Testis (tissue), 5 donors: ENCODE measurements around the gene FRMD4B. TPM values are rescaled to one million over a fixed set of nuclear protein-coding genes. Genes with fewer than 3 reads are reported as not detected.
A peak's percentile ranks its signal among the peaks of the same experiment; 100 is the strongest.

Experiments used
- DNase-seq: peaks from one replicate; pipeline ENCODE4 v3.0.0-alpha.2; 2019
- H3K27ac ChIP-seq, 2 donors: fragments of 200-600 bp; sonication (generic); one replicate each; pipeline ENCODE4 v1.5.1; 2019
- H3K27me3 ChIP-seq: fragments of 200-600 bp; sonication (generic); one replicate; pipeline ENCODE4 v1.5.1; 2019
- H3K36me3 ChIP-seq: fragments of 200-600 bp; sonication (generic); one replicate; pipeline ENCODE4 v1.5.1; 2017; ENCODE audit warnings: low read depth; ENCODE audit errors: missing control alignments
- H3K4me1 ChIP-seq: fragments of 200-600 bp; sonication (generic); one replicate; pipeline ENCODE4 v1.5.1; 2019
- H3K4me3 ChIP-seq, 2 donors: fragments of 200-600 bp; sonication (generic); one replicate each; pipeline ENCODE4 v1.5.1; 2017 to 2019
- H3K9me3 ChIP-seq: fragments of 200-600 bp; sonication (generic); one replicate; pipeline ENCODE4 v1.5.1; 2017
- CTCF ChIP-seq, 3 experiments: fragments of 450-650 bp in 2 of 3; fragments of 200-600 bp in 1 of 3; sonication (generic) in 1 of 3; IDR thresholded peaks; one replicate each; pipeline ENCODE4 v1.5.1; 2016 to 2019; ENCODE audit warnings: antibody characterized with exemption in 3 of 3, mild to moderate bottlenecking in 2 of 3, moderate library complexity in 1 of 3
- POLR2A ChIP-seq: fragments of 450-650 bp; IDR thresholded peaks from one replicate; pipeline ENCODE4 v1.6.1; 2017; ENCODE audit warnings: antibody characterized with exemption, mild to moderate bottlenecking, moderate library complexity
- WGBS, 2 donors: methylation state at CpG; one replicate each; pipeline ENCODE4 v1.1.5; 2018; 5-methylcytosine and 5-hydroxymethylcytosine counted together
- intact Hi-C: fragments of 100-400 bp; cut with DNase I; formaldehyde crosslinking; loops from one replicate; pipeline ENCODE4 v1.15.1; 2023; ENCODE audit warnings: low total_unique reads
- long read RNA-seq, 2 donors: transcript quantifications; one replicate each; lab custom pipeline, GENCODE V29; 2026
- polyA plus RNA-seq: library from polyadenylated mRNA; stranded (reverse); fragments of 350-450 nt; fragmentation: Illumina TruSeq; extraction: RNeasy Lipid Tissue Mini Kit (QIAGEN cat#74804); gene quantifications from one replicate; pipeline ENCODE4 v1.2.3, GENCODE V29; 2014; ENCODE audit warnings: low read depth, low replicate concordance; ENCODE audit not compliant: insufficient read depth
- total RNA-seq, 2 donors: library from RNA; depleted of rRNA; stranded (reverse); fragments of >200 nt; gene quantifications; one replicate each; pipeline ENCODE4 v1.2.3, GENCODE V29; 2016

The FRMD4B gene
- total RNA-seq = 10 to 100 TPM; 13.7 to 17.8 TPM
- 10.2 TPM for polyA plus RNA-seq
- long read RNA-seq, donor 1, partial matches to known transcripts = 7 of 7 reads
- long read RNA-seq, donor 1, other reads (novel, unspliced or antisense) = 0 of 7 reads
- long read RNA-seq, donor 2, partial matches to known transcripts = 0 of 1 reads
- long read RNA-seq, donor 2, other reads (novel, unspliced or antisense) = 0 of 1 reads

GRCh38 chr3:69385723-69386555 lies at the start of gene FRMD4B:
TSS of gene FRMD4B (minus strand) at chr3:69386088. CDS start at chr3:69385989, 99 bp downstream.
- intact Hi-C loops = no loop called here
- DNase-seq = peak; percentile 67
- Histone ChIP-seq H3K4me1 (no peaks in the 10 kb centered on the region), H3K36me3 (no peaks in the 10 kb centered on the region), H3K27me3 (no peaks in the 10 kb centered on the region), H3K9me3 (no peaks in the 10 kb centered on the region), H3K4me3 (peak within 1 kb of the TSS; percentile 57 to 63), H3K27ac (no peak within 1 kb of the TSS)
- TF ChIP-seq CTCF (IDR thresholded peaks at IDR 0.05) = no peak
- no peak for TF ChIP-seq POLR2A
- 2% methylated on average over 14 to 38 of the region's 65 CpGs for WGBS, 2 donors

- WGBS, 2 donors = 75 to 83% methylated on average over 4 of the region's 4 CpGs
- Histone ChIP-seq H3K4me1 (no peaks in the 10 kb centered on the region), H3K4me3 (no peak overlapping the region), H3K27me3 (no peaks in the 10 kb centered on the region), H3K9me3 (no peaks in the 10 kb centered on the region), H3K27ac (no peak overlapping the region), H3K36me3 (no peaks in the 10 kb centered on the region)
- no peak for DNase-seq
- no peak for TF ChIP-seq CTCF (IDR thresholded peaks at IDR 0.05)
- no peak for TF ChIP-seq POLR2A
- intact Hi-C loops = loop anchor here (10.0 kb wide), 1 partner anchor 231 kb away; no protein-coding TSS in a partner anchor
Measured at GRCh38 chr3:69433969-69434325, 48.1 kb upstream of the FRMD4B start.

DNA sequence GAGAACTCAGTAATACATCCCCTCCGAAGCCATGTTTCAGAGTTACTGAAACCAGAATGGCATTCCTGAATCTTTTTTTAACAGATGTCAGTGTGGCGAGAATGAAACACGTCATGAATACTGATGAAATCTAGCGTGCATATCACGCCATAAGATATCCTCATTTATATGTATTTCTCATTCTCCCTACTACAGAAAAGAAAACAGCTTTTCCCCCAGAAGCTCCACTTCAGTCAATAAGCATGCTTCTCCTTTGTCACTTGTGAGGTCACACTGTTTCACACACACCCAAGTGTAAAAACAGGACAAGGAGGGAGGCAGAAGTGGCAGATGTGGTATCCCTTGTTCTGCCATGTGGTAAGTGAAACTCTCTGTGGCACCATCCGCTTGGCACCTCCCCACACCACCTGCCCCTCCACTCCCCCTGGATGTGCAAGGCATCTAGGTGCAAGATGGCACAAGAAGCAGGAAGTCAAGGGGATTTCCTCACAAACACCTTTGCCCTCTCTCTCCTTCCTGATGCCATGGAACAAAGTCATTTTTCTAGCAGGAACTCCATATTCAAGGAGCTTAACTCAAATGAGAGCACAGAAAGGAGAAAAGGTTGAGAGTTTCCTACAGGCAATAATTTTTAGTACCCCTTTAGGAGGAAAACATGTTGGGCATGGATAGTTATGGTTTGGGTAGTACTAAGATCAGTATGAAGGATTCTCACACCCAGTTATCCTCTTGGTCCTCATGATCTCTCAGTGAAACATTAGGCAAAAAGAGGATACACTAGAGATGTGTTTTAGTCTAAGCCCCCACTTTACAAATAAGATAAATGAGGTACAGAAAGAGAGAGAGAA lies 47.5 kb upstream of the FRMD4B start:
- H3K27me3 ChIP-seq = no peaks in the 10 kb centered on the region
- no peaks in the 10 kb centered on the region for H3K36me3 ChIP-seq
- no peak for DNase-seq
- H3K4me3 ChIP-seq = no peak overlapping the region
- H3K4me1 ChIP-seq = no peaks in the 10 kb centered on the region
- 83 to 86% methylated on average over 6 of the region's 6 CpGs for WGBS, 2 donors
- no peaks in the 10 kb centered on the region for H3K9me3 ChIP-seq
- intact Hi-C loops = loop anchor here (10.0 kb wide), 1 partner anchor 231 kb away; no protein-coding TSS in a partner anchor
- no peak overlapping the region for H3K27ac ChIP-seq
- TF ChIP-seq CTCF (IDR thresholded peaks at IDR 0.05) = no peak
- no peak for TF ChIP-seq POLR2A

GRCh38 chr3:69428657-69429255 lies 42.9 kb upstream of the FRMD4B start:
- Histone ChIP-seq H3K4me1 (no peaks in the 10 kb centered on the region), H3K4me3 (no peak overlapping the region), H3K27ac (no peak overlapping the region), H3K36me3 (no peaks in the 10 kb centered on the region), H3K27me3 (no peaks in the 10 kb centered on the region), H3K9me3 (no peaks in the 10 kb centered on the region)
- intact Hi-C loops = loop anchor here (10.0 kb wide), 1 partner anchor 264 kb away; no protein-coding TSS in a partner anchor
- TF ChIP-seq POLR2A (no peak), CTCF (IDR thresholded peaks at IDR 0.05) (no peak)
- 90 to 100% methylated on average over 1 of the region's 1 CpG for whole genome bisulfite sequencing, 2 donors
- no peak for DNase-seq
